GM12875 (cell line): ENCODE data around the gene GRIK2.

Source experiments
- H3K4me3 ChIP-seq: one replicate; pipeline ENCODE4 v1.5.1; 2011; ENCODE audit warnings: low read depth, low read length, control low read depth
- CTCF ChIP-seq: IDR thresholded peaks from 2 replicates; pipeline ENCODE4 v1.5.1; 2011; ENCODE audit warnings: low read depth, mild to moderate bottlenecking, control low read depth, inconsistent platforms, low read length, moderate library complexity, borderline replicate concordance; ENCODE audit not compliant: insufficient read depth

The GRIK2 gene

GRCh38 chr6:101776919-101777350, 383.4 kb downstream of the GRIK2 start:
- TF ChIP-seq CTCF: no peak

GRCh38 chr6:101777646-101778045, 384.1 kb downstream of the GRIK2 start:
- TF ChIP-seq CTCF: no peak
- no peak overlapping the region for H3K4me3 ChIP-seq

More at GRCh38 chr6:101776919-101777350, 383.4 kb downstream of the GRIK2 start:
- no peak overlapping the region for H3K4me3 ChIP-seq

GRCh38 chr6:101779051-101779844, 385.7 kb downstream of the GRIK2 start:
- TF ChIP-seq CTCF: no peak
- H3K4me3 ChIP-seq: no peak overlapping the region

- no peak for TF ChIP-seq CTCF
- no peak overlapping the region for H3K4me3 ChIP-seq
Measured at GRCh38 chr6:101783287-101783686, 389.8 kb downstream of the GRIK2 start.

GRCh38 chr6:101784094-101784493, 390.6 kb downstream of the GRIK2 start:
- no peak for TF ChIP-seq CTCF
- no peak overlapping the region for H3K4me3 ChIP-seq

- H3K4me3 ChIP-seq: no peak overlapping the region
- TF ChIP-seq CTCF: no peak
Measured at GRCh38 chr6:101799531-101799930, 406.0 kb downstream of the GRIK2 start.

GRCh38 chr6:101800598-101800997, 407.1 kb downstream of the GRIK2 start:
- H3K4me3 ChIP-seq: no peak overlapping the region
- no peak for TF ChIP-seq CTCF
